ENCODE measurements around the gene CALCR.

The CALCR gene

GRCh38 chr7:93563584-93563983, 10.9 kb downstream of the CALCR start:
- TF ChIP-seq CTCF (IDR thresholded peaks at IDR 0.05; ENCODE audit: insufficient read depth, low read length, poor library complexity, severe bottlenecking), result no peak
- no peaks in the 10 kb centered on the region for H3K36me3 ChIP-seq (ENCODE audit: control insufficient read depth, insufficient read depth, low read length)
- H3K4me3 ChIP-seq (replicated peaks; ENCODE audit: low read depth, low read length), result no peak overlapping the region
- DNase-seq (ENCODE audit: extremely low read depth, insufficient read length), result no peak
- H3K27me3 ChIP-seq (replicated peaks; ENCODE audit: control insufficient read depth, insufficient read depth, low read length), result no peaks in the 10 kb centered on the region

GRCh38 chr7:93562936-93563335, 11.6 kb downstream of the CALCR start:
- no peak for DNase-seq (ENCODE audit: extremely low read depth, insufficient read length)
- H3K4me3 ChIP-seq (replicated peaks; ENCODE audit: low read depth, low read length), result no peak overlapping the region
- no peak for TF ChIP-seq CTCF (IDR thresholded peaks at IDR 0.05; ENCODE audit: insufficient read depth, low read length, poor library complexity, severe bottlenecking)
- H3K27me3 ChIP-seq (replicated peaks; ENCODE audit: control insufficient read depth, insufficient read depth, low read length), result no peaks in the 10 kb centered on the region
- H3K36me3 ChIP-seq (ENCODE audit: control insufficient read depth, insufficient read depth, low read length), result no peaks in the 10 kb centered on the region

GRCh38 chr7:93562106-93562505, 12.4 kb downstream of the CALCR start:
- H3K36me3 ChIP-seq (ENCODE audit: control insufficient read depth, insufficient read depth, low read length), result no peaks in the 10 kb centered on the region
- no peak for TF ChIP-seq CTCF (IDR thresholded peaks at IDR 0.05; ENCODE audit: insufficient read depth, low read length, poor library complexity, severe bottlenecking)

GRCh38 chr7:93559639-93560491, 14.7 kb downstream of the CALCR start:
- no peak for TF ChIP-seq CTCF (IDR thresholded peaks at IDR 0.05; ENCODE audit: insufficient read depth, low read length, poor library complexity, severe bottlenecking)
- no peaks in the 10 kb centered on the region for H3K36me3 ChIP-seq (ENCODE audit: control insufficient read depth, insufficient read depth, low read length)
- DNase-seq (ENCODE audit: extremely low read depth, insufficient read length), result no peak
- no peak overlapping the region for H3K4me3 ChIP-seq (replicated peaks; ENCODE audit: low read depth, low read length)
- H3K27me3 ChIP-seq (replicated peaks; ENCODE audit: control insufficient read depth, insufficient read depth, low read length), result no peaks in the 10 kb centered on the region

More at GRCh38 chr7:93562106-93562505, 12.4 kb downstream of the CALCR start:
- Histone ChIP-seq H3K4me3 (replicated peaks; ENCODE audit: low read depth, low read length) (no peak overlapping the region), H3K27me3 (replicated peaks; ENCODE audit: control insufficient read depth, insufficient read depth, low read length) (no peaks in the 10 kb centered on the region)
- no peak for DNase-seq (ENCODE audit: extremely low read depth, insufficient read length)

- Histone ChIP-seq H3K27me3 (replicated peaks; ENCODE audit: control insufficient read depth, insufficient read depth, low read length) (no peaks in the 10 kb centered on the region), H3K4me3 (replicated peaks; ENCODE audit: low read depth, low read length) (no peak overlapping the region), H3K36me3 (ENCODE audit: control insufficient read depth, insufficient read depth, low read length) (no peaks in the 10 kb centered on the region)
- TF ChIP-seq CTCF (IDR thresholded peaks at IDR 0.05; ENCODE audit: insufficient read depth, low read length, poor library complexity, severe bottlenecking), result no peak
- no peak for DNase-seq (ENCODE audit: extremely low read depth, insufficient read length)
These were observed 15.6 kb downstream of the CALCR start for GRCh38 chr7:93558705-93559614.

All from GM06990 (cell line).